Measurements from ENCODE around the gene SDR9C7.

DNA sequence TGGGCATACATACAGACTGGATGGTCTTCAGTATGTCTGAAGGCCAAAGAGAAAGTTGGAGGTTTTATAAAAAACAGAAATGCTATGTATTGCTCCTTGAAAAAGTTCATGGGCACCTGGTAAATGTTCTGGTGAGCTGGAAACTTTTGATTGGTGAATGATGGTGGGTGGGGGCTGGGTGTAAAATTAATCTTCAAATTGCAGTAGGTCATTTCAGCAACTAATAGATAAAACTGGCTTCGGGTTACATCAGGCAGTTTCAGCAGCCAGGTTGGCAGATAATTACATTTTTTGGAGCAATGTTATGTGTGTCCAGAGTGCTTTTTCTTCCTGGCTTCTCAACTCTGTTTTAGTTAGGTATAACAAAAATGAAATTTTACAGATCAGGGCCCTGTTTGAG lies 35.3 kb downstream of the SDR9C7 start:
- TF ChIP-seq, protein P1, sequence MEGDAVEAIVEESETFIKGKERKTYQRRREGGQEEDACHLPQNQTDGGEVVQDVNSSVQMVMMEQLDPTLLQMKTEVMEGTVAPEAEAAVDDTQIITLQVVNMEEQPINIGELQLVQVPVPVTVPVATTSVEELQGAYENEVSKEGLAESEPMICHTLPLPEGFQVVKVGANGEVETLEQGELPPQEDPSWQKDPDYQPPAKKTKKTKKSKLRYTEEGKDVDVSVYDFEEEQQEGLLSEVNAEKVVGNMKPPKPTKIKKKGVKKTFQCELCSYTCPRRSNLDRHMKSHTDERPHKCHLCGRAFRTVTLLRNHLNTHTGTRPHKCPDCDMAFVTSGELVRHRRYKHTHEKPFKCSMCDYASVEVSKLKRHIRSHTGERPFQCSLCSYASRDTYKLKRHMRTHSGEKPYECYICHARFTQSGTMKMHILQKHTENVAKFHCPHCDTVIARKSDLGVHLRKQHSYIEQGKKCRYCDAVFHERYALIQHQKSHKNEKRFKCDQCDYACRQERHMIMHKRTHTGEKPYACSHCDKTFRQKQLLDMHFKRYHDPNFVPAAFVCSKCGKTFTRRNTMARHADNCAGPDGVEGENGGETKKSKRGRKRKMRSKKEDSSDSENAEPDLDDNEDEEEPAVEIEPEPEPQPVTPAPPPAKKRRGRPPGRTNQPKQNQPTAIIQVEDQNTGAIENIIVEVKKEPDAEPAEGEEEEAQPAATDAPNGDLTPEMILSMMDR (IDR thresholded peaks at IDR 0.05 in 2 of 3, conservative IDR thresholded peaks at IDR 0.05 in 1 of 3; ENCODE audit: borderline replicate concordance in 1 of 3, insufficient read depth in 1 of 3, low read depth in 2 of 3, low read length in 2 of 3), result no peak
- TF ChIP-seq EZH2 (IDR thresholded peaks at IDR 0.05), result no peak
- TF ChIP-seq YY1 (IDR thresholded peaks at IDR 0.05; ENCODE audit: extremely low read depth, insufficient replicate concordance, low read depth, low read length), result no peak
- no peak for TF ChIP-seq POLR2A (IDR thresholded peaks at IDR 0.05; ENCODE audit: borderline replicate concordance, extremely low read depth, insufficient read depth, insufficient read length)
- TF ChIP-seq POLR2AphosphoS5 (IDR thresholded peaks at IDR 0.05; ENCODE audit: low read depth, low read length), result no peak
- TF ChIP-seq SRF (IDR thresholded peaks at IDR 0.05; ENCODE audit: low read depth), result no peak
- TF ChIP-seq, protein P2, sequence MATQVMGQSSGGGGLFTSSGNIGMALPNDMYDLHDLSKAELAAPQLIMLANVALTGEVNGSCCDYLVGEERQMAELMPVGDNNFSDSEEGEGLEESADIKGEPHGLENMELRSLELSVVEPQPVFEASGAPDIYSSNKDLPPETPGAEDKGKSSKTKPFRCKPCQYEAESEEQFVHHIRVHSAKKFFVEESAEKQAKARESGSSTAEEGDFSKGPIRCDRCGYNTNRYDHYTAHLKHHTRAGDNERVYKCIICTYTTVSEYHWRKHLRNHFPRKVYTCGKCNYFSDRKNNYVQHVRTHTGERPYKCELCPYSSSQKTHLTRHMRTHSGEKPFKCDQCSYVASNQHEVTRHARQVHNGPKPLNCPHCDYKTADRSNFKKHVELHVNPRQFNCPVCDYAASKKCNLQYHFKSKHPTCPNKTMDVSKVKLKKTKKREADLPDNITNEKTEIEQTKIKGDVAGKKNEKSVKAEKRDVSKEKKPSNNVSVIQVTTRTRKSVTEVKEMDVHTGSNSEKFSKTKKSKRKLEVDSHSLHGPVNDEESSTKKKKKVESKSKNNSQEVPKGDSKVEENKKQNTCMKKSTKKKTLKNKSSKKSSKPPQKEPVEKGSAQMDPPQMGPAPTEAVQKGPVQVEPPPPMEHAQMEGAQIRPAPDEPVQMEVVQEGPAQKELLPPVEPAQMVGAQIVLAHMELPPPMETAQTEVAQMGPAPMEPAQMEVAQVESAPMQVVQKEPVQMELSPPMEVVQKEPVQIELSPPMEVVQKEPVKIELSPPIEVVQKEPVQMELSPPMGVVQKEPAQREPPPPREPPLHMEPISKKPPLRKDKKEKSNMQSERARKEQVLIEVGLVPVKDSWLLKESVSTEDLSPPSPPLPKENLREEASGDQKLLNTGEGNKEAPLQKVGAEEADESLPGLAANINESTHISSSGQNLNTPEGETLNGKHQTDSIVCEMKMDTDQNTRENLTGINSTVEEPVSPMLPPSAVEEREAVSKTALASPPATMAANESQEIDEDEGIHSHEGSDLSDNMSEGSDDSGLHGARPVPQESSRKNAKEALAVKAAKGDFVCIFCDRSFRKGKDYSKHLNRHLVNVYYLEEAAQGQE (IDR thresholded peaks at IDR 0.05; ENCODE audit: low read depth), result no peak
